Right lobe of liver (tissue), 4 donors: ENCODE data around the gene XRRA1.

Source experiments
- POLR2A ChIP-seq: fragments of 450-650 bp; IDR thresholded peaks from one replicate; pipeline ENCODE4 v1.6.1; 2017; ENCODE audit warnings: antibody characterized with exemption, mild to moderate bottlenecking
- TF ChIP-seq, protein P1 (sequence below), 4 donors: fragments of 200-600 bp in 3 of 4; fragments of 450-650 bp in 1 of 4; IDR thresholded peaks; one replicate each; pipeline versions ENCODE4 v1.5.1 to v1.8.0; 2016 to 2022; ENCODE audit warnings: antibody characterized with exemption in 4 of 4, mild to moderate bottlenecking in 2 of 4
- donor health status: DM: no; HTN: no; CAD: no.
- donor health status: DM: no; HTN: no; CAD: no.
- donor health status: DM: no; HTN: yes; CAD: no.

GRCh38 chr11:74844865-74845264 is 104.0 kb downstream of the XRRA1 start:
- TF ChIP-seq, protein P1, sequence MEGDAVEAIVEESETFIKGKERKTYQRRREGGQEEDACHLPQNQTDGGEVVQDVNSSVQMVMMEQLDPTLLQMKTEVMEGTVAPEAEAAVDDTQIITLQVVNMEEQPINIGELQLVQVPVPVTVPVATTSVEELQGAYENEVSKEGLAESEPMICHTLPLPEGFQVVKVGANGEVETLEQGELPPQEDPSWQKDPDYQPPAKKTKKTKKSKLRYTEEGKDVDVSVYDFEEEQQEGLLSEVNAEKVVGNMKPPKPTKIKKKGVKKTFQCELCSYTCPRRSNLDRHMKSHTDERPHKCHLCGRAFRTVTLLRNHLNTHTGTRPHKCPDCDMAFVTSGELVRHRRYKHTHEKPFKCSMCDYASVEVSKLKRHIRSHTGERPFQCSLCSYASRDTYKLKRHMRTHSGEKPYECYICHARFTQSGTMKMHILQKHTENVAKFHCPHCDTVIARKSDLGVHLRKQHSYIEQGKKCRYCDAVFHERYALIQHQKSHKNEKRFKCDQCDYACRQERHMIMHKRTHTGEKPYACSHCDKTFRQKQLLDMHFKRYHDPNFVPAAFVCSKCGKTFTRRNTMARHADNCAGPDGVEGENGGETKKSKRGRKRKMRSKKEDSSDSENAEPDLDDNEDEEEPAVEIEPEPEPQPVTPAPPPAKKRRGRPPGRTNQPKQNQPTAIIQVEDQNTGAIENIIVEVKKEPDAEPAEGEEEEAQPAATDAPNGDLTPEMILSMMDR (IDR thresholded peaks at IDR 0.05): no peak
- no peak for TF ChIP-seq POLR2A
